Measurements from ENCODE around the gene UMOD.

The UMOD gene

GRCh38 chr16:20331635-20332034, 20.9 kb downstream of the UMOD start:
- DNase-seq (ENCODE audit: low read depth, low spot score), result no peak
- Histone ChIP-seq H3K9ac (ENCODE audit: insufficient read length, low read depth) (no peak overlapping the region), H3K9me3 (ENCODE audit: insufficient read depth, low read length) (no peaks in the 10 kb centered on the region), H3K27me3 (ENCODE audit: insufficient read depth, insufficient read length) (no peaks in the 10 kb centered on the region), H3K4me1 (ENCODE audit: insufficient read depth, insufficient read length) (no peaks in the 10 kb centered on the region), H3K36me3 (ENCODE audit: insufficient read depth, insufficient read length, low read length) (no peaks in the 10 kb centered on the region), H3K4me3 (ENCODE audit: insufficient read length, low read depth) (no peak overlapping the region)
- no peak for TF ChIP-seq SUZ12 (IDR thresholded peaks at IDR 0.05; ENCODE audit: extremely low read depth, insufficient read depth, insufficient read length)

- H3K36me3 ChIP-seq (ENCODE audit: insufficient read depth, insufficient read length, low read length), result no peaks in the 10 kb centered on the region
- TF ChIP-seq ZNF274 (IDR thresholded peaks at IDR 0.05; ENCODE audit: low read depth, low read length), result no peak
- TF ChIP-seq SUZ12 (IDR thresholded peaks at IDR 0.05; ENCODE audit: extremely low read depth, insufficient read depth, insufficient read length), result no peak
- TF ChIP-seq YY1 (IDR thresholded peaks at IDR 0.05; ENCODE audit: insufficient read depth, insufficient read length), result no peak
- H3K27me3 ChIP-seq (ENCODE audit: insufficient read depth, insufficient read length), result no peaks in the 10 kb centered on the region
Observed at GRCh38 chr16:20329392-20330138, 22.9 kb downstream of the UMOD start.

GRCh38 chr16:20327444-20328041, 25.0 kb downstream of the UMOD start, which contains the start of gene GP2:
Gene GP2, minus strand, starts transcription at chr16:20327513. Its CDS starts 1,082 bp downstream, at chr16:20326431.
- no peak for DNase-seq (ENCODE audit: low read depth, low spot score)
- Histone ChIP-seq H3K4me1 (ENCODE audit: insufficient read depth, insufficient read length) (no peaks in the 10 kb centered on the region), H3K4me3 (ENCODE audit: insufficient read length, low read depth) (no peak within 1 kb of the TSS), H3K9me3 (ENCODE audit: insufficient read depth, low read length) (no peaks in the 10 kb centered on the region), H3K27me3 (ENCODE audit: insufficient read depth, insufficient read length) (no peaks in the 10 kb centered on the region), H3K36me3 (ENCODE audit: insufficient read depth, insufficient read length, low read length) (no peaks in the 10 kb centered on the region), H3K9ac (ENCODE audit: insufficient read length, low read depth) (no peak within 1 kb of the TSS)
- no peak for TF ChIP-seq YY1 (IDR thresholded peaks at IDR 0.05; ENCODE audit: insufficient read depth, insufficient read length)
- TF ChIP-seq ZNF274 (IDR thresholded peaks at IDR 0.05; ENCODE audit: low read depth, low read length), result no peak
- no peak for TF ChIP-seq SUZ12 (IDR thresholded peaks at IDR 0.05; ENCODE audit: extremely low read depth, insufficient read depth, insufficient read length)

More at GRCh38 chr16:20329392-20330138, 22.9 kb downstream of the UMOD start:
- H3K9ac ChIP-seq (ENCODE audit: insufficient read length, low read depth), result no peak overlapping the region
- H3K9me3 ChIP-seq (ENCODE audit: insufficient read depth, low read length), result no peaks in the 10 kb centered on the region
- H3K4me3 ChIP-seq (ENCODE audit: insufficient read length, low read depth), result no peak overlapping the region
- no peak for DNase-seq (ENCODE audit: low read depth, low spot score)
- no peaks in the 10 kb centered on the region for H3K4me1 ChIP-seq (ENCODE audit: insufficient read depth, insufficient read length)

GRCh38 chr16:20326321-20326720, 26.2 kb downstream of the UMOD start:
- Histone ChIP-seq H3K4me3 (ENCODE audit: insufficient read length, low read depth) (no peak overlapping the region), H3K4me1 (ENCODE audit: insufficient read depth, insufficient read length) (no peaks in the 10 kb centered on the region), H3K9me3 (ENCODE audit: insufficient read depth, low read length) (no peaks in the 10 kb centered on the region), H3K27me3 (ENCODE audit: insufficient read depth, insufficient read length) (no peaks in the 10 kb centered on the region), H3K36me3 (ENCODE audit: insufficient read depth, insufficient read length, low read length) (no peaks in the 10 kb centered on the region), H3K9ac (ENCODE audit: insufficient read length, low read depth) (no peak overlapping the region)
- TF ChIP-seq ZNF274 (IDR thresholded peaks at IDR 0.05; ENCODE audit: low read depth, low read length), result no peak
- no peak for TF ChIP-seq SUZ12 (IDR thresholded peaks at IDR 0.05; ENCODE audit: extremely low read depth, insufficient read depth, insufficient read length)
- no peak for TF ChIP-seq YY1 (IDR thresholded peaks at IDR 0.05; ENCODE audit: insufficient read depth, insufficient read length)
- no peak for DNase-seq (ENCODE audit: low read depth, low spot score)

- Histone ChIP-seq H3K27me3 (ENCODE audit: insufficient read depth, insufficient read length) (no peaks in the 10 kb centered on the region), H3K9ac (ENCODE audit: insufficient read length, low read depth) (no peak overlapping the region), H3K4me1 (ENCODE audit: insufficient read depth, insufficient read length) (no peaks in the 10 kb centered on the region), H3K9me3 (ENCODE audit: insufficient read depth, low read length) (no peaks in the 10 kb centered on the region), H3K36me3 (ENCODE audit: insufficient read depth, insufficient read length, low read length) (no peaks in the 10 kb centered on the region), H3K4me3 (ENCODE audit: insufficient read length, low read depth) (no peak overlapping the region)
- no peak for TF ChIP-seq YY1 (IDR thresholded peaks at IDR 0.05; ENCODE audit: insufficient read depth, insufficient read length)
- no peak for TF ChIP-seq SUZ12 (IDR thresholded peaks at IDR 0.05; ENCODE audit: extremely low read depth, insufficient read depth, insufficient read length)
- no peak for TF ChIP-seq ZNF274 (IDR thresholded peaks at IDR 0.05; ENCODE audit: low read depth, low read length)
- DNase-seq (ENCODE audit: low read depth, low spot score), result no peak
Observed at GRCh38 chr16:20325005-20325404, 27.5 kb downstream of the UMOD start.

GRCh38 chr16:20323591-20324117, 28.9 kb downstream of the UMOD start:
- Histone ChIP-seq H3K4me1 (ENCODE audit: insufficient read depth, insufficient read length) (no peaks in the 10 kb centered on the region), H3K4me3 (ENCODE audit: insufficient read length, low read depth) (no peak overlapping the region), H3K9ac (ENCODE audit: insufficient read length, low read depth) (no peak overlapping the region), H3K9me3 (ENCODE audit: insufficient read depth, low read length) (no peaks in the 10 kb centered on the region), H3K36me3 (ENCODE audit: insufficient read depth, insufficient read length, low read length) (no peaks in the 10 kb centered on the region), H3K27me3 (ENCODE audit: insufficient read depth, insufficient read length) (no peaks in the 10 kb centered on the region)
- DNase-seq (ENCODE audit: low read depth, low spot score), result no peak
- TF ChIP-seq YY1 (IDR thresholded peaks at IDR 0.05; ENCODE audit: insufficient read depth, insufficient read length) (no peak), ZNF274 (IDR thresholded peaks at IDR 0.05; ENCODE audit: low read depth, low read length) (no peak), SUZ12 (IDR thresholded peaks at IDR 0.05; ENCODE audit: extremely low read depth, insufficient read depth, insufficient read length) (no peak)

GRCh38 chr16:20322696-20323095, 29.8 kb downstream of the UMOD start:
- no peaks in the 10 kb centered on the region for H3K4me1 ChIP-seq (ENCODE audit: insufficient read depth, insufficient read length)
- no peaks in the 10 kb centered on the region for H3K36me3 ChIP-seq (ENCODE audit: insufficient read depth, insufficient read length, low read length)
- no peak for DNase-seq (ENCODE audit: low read depth, low spot score)
- no peak overlapping the region for H3K4me3 ChIP-seq (ENCODE audit: insufficient read length, low read depth)
- TF ChIP-seq SUZ12 (IDR thresholded peaks at IDR 0.05; ENCODE audit: extremely low read depth, insufficient read depth, insufficient read length) (no peak), YY1 (IDR thresholded peaks at IDR 0.05; ENCODE audit: insufficient read depth, insufficient read length) (no peak), ZNF274 (IDR thresholded peaks at IDR 0.05; ENCODE audit: low read depth, low read length) (no peak)
- no peaks in the 10 kb centered on the region for H3K27me3 ChIP-seq (ENCODE audit: insufficient read depth, insufficient read length)
- no peaks in the 10 kb centered on the region for H3K9me3 ChIP-seq (ENCODE audit: insufficient read depth, low read length)
- H3K9ac ChIP-seq (ENCODE audit: insufficient read length, low read depth), result no peak overlapping the region

All from NT2/D1 (cell line).